ENCODE data around the gene UBR2.

DNA sequence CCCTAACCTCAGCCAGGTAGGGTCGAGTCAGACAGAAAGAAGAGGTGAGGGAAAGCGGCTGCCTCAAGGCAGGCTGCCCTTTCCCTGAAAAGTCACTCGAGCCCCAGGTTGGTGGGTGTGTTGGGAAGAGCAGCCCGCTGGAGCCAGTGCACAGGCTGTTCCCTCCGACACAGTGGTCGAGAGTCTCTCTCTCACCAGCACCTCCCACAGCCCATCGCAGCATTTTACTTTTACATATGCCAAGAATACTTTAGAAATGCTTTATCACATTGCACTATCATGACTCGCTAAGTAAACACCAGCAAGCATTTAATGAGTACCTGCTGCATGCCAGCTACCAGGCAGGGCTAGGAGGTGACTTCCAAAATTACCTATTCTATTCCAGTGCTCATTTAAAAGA lies 156.9 kb downstream of the UBR2 start:
- TF ChIP-seq FOXK2 (IDR thresholded peaks at IDR 0.05), result no peak
- TF ChIP-seq ZNF670 (CRISPR knock-in tag; IDR thresholded peaks at IDR 0.05; ENCODE audit: borderline replicate concordance), result no peak
- TF ChIP-seq PHF8 (CRISPR knock-in tag; IDR thresholded peaks at IDR 0.05), result no peak
- no peak for TF ChIP-seq SMC3 (IDR thresholded peaks at IDR 0.05; ENCODE audit: low read length)
- TF ChIP-seq SYNCRIP (IDR thresholded peaks at IDR 0.05; ENCODE audit: insufficient read depth, low read depth, low read length), result no peak
- no peak for TF ChIP-seq CREM (IDR thresholded peaks at IDR 0.05)
- no peak for TF ChIP-seq CREM (CRISPR knock-in tag; IDR thresholded peaks at IDR 0.05)
- no peak for TF ChIP-seq GLI4 (CRISPR knock-in tag; IDR thresholded peaks at IDR 0.05; ENCODE audit: borderline replicate concordance)
- TF ChIP-seq, protein P1, sequence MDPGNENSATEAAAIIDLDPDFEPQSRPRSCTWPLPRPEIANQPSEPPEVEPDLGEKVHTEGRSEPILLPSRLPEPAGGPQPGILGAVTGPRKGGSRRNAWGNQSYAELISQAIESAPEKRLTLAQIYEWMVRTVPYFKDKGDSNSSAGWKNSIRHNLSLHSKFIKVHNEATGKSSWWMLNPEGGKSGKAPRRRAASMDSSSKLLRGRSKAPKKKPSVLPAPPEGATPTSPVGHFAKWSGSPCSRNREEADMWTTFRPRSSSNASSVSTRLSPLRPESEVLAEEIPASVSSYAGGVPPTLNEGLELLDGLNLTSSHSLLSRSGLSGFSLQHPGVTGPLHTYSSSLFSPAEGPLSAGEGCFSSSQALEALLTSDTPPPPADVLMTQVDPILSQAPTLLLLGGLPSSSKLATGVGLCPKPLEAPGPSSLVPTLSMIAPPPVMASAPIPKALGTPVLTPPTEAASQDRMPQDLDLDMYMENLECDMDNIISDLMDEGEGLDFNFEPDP (CRISPR knock-in tag; conservative IDR thresholded peaks at IDR 0.05), result no peak
- TF ChIP-seq, protein P2, sequence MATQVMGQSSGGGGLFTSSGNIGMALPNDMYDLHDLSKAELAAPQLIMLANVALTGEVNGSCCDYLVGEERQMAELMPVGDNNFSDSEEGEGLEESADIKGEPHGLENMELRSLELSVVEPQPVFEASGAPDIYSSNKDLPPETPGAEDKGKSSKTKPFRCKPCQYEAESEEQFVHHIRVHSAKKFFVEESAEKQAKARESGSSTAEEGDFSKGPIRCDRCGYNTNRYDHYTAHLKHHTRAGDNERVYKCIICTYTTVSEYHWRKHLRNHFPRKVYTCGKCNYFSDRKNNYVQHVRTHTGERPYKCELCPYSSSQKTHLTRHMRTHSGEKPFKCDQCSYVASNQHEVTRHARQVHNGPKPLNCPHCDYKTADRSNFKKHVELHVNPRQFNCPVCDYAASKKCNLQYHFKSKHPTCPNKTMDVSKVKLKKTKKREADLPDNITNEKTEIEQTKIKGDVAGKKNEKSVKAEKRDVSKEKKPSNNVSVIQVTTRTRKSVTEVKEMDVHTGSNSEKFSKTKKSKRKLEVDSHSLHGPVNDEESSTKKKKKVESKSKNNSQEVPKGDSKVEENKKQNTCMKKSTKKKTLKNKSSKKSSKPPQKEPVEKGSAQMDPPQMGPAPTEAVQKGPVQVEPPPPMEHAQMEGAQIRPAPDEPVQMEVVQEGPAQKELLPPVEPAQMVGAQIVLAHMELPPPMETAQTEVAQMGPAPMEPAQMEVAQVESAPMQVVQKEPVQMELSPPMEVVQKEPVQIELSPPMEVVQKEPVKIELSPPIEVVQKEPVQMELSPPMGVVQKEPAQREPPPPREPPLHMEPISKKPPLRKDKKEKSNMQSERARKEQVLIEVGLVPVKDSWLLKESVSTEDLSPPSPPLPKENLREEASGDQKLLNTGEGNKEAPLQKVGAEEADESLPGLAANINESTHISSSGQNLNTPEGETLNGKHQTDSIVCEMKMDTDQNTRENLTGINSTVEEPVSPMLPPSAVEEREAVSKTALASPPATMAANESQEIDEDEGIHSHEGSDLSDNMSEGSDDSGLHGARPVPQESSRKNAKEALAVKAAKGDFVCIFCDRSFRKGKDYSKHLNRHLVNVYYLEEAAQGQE (IDR thresholded peaks at IDR 0.05; ENCODE audit: borderline replicate concordance in 1 of 2, low read depth in 1 of 2, low read length in 2 of 2), result no peak
- no peak for TF ChIP-seq ZNF660 (CRISPR knock-in tag; IDR thresholded peaks at IDR 0.05; ENCODE audit: borderline replicate concordance, low read depth)
- TF ChIP-seq XRCC5 (optimal IDR thresholded peaks at IDR 0.05; ENCODE audit: low read length), result no peak
- TF ChIP-seq POLR2A (IDR thresholded peaks at IDR 0.05; ENCODE audit: insufficient read depth in 1 of 2, low read depth in 2 of 2, low read length in 2 of 2), result no peak
